ENCODE results near the gene TAOK2.
"Not testable (repeated sequence)": the region's sequence is repeated elsewhere in the genome, so short reads cannot be mapped to it uniquely, and the experiment has no call there.

TAOK2 gene

GRCh38 chr16:30010844-30011713 lies 37.4 kb downstream of the TAOK2 start, which contains the start of gene DOC2A:
DOC2A (minus strand) TSS chr16:30011027; CDS start chr16:30010222, 805 bp downstream.
- Histone ChIP-seq H3K4me1 (ENCODE audit: control insufficient read depth, insufficient read depth, low read length, poor library complexity, severe bottlenecking) (peaks cover 13% of the 10 kb centered on the region), H3K36me3 (ENCODE audit: control insufficient read depth, insufficient read depth, low read length) (no peaks in the 10 kb centered on the region), H3K9me3 (ENCODE audit: control insufficient read depth, low read length) (no peaks in the 10 kb centered on the region), H3K4me3 (ENCODE audit: insufficient read depth, low read depth, low read length, poor library complexity, severe bottlenecking) (peak within 1 kb of the TSS; percentile 51), H3K27ac (ENCODE audit: insufficient read depth, low read length, poor library complexity, severe bottlenecking) (no peak within 1 kb of the TSS), H3K27me3 (replicated peaks; ENCODE audit: control insufficient read depth, insufficient read depth, low read length, poor library complexity, severe bottlenecking) (peaks cover 15% of the 10 kb centered on the region)
- DNase-seq, result no peak

- Histone ChIP-seq H3K9me3 (ENCODE audit: control insufficient read depth, low read length) (no peaks in the 10 kb centered on the region), H3K4me1 (ENCODE audit: control insufficient read depth, insufficient read depth, low read length, poor library complexity, severe bottlenecking) (peaks cover 13% of the 10 kb centered on the region), H3K27ac (ENCODE audit: insufficient read depth, low read length, poor library complexity, severe bottlenecking) (no peak overlapping the region), H3K4me3 (ENCODE audit: insufficient read depth, low read depth, low read length, poor library complexity, severe bottlenecking) (peak overlapping the region; percentile 51), H3K27me3 (replicated peaks; ENCODE audit: control insufficient read depth, insufficient read depth, low read length, poor library complexity, severe bottlenecking) (peaks cover 15% of the 10 kb centered on the region), H3K36me3 (ENCODE audit: control insufficient read depth, insufficient read depth, low read length) (no peaks in the 10 kb centered on the region)
- DNase-seq, result no peak
Observed at GRCh38 chr16:30011714-30012504, 38.2 kb downstream of the TAOK2 start.

GRCh38 chr16:30012598-30012997 lies 38.9 kb downstream of the TAOK2 start:
- DNase-seq; H3K9me3 ChIP-seq (ENCODE audit: control insufficient read depth, low read length); H3K36me3 ChIP-seq (ENCODE audit: control insufficient read depth, insufficient read depth, low read length); H3K27ac ChIP-seq (ENCODE audit: insufficient read depth, low read length, poor library complexity, severe bottlenecking); H3K4me3 ChIP-seq (ENCODE audit: insufficient read depth, low read depth, low read length, poor library complexity, severe bottlenecking): not testable (repeated sequence)
- H3K27me3 ChIP-seq (replicated peaks; ENCODE audit: control insufficient read depth, insufficient read depth, low read length, poor library complexity, severe bottlenecking), result peaks cover 15% of the 10 kb centered on the region
- peaks cover 13% of the 10 kb centered on the region for H3K4me1 ChIP-seq (ENCODE audit: control insufficient read depth, insufficient read depth, low read length, poor library complexity, severe bottlenecking)

- H3K27ac ChIP-seq (ENCODE audit: insufficient read depth, low read length, poor library complexity, severe bottlenecking); H3K27me3 ChIP-seq (replicated peaks; ENCODE audit: control insufficient read depth, insufficient read depth, low read length, poor library complexity, severe bottlenecking); H3K9me3 ChIP-seq (ENCODE audit: control insufficient read depth, low read length); DNase-seq; H3K4me3 ChIP-seq (ENCODE audit: insufficient read depth, low read depth, low read length, poor library complexity, severe bottlenecking); H3K36me3 ChIP-seq (ENCODE audit: control insufficient read depth, insufficient read depth, low read length): not testable (repeated sequence)
- H3K4me1 ChIP-seq (ENCODE audit: control insufficient read depth, insufficient read depth, low read length, poor library complexity, severe bottlenecking), result peaks cover 10% of the 10 kb centered on the region
Observed at GRCh38 chr16:30015450-30015849, 41.8 kb downstream of the TAOK2 start.

GRCh38 chr16:30016555-30017276 lies 43.0 kb downstream of the TAOK2 start:
- no peaks in the 10 kb centered on the region for H3K27me3 ChIP-seq (replicated peaks; ENCODE audit: control insufficient read depth, insufficient read depth, low read length, poor library complexity, severe bottlenecking)
- H3K4me3 ChIP-seq (ENCODE audit: insufficient read depth, low read depth, low read length, poor library complexity, severe bottlenecking), result no peak overlapping the region
- no peaks in the 10 kb centered on the region for H3K9me3 ChIP-seq (ENCODE audit: control insufficient read depth, low read length)
- no peak overlapping the region for H3K27ac ChIP-seq (ENCODE audit: insufficient read depth, low read length, poor library complexity, severe bottlenecking)
- H3K36me3 ChIP-seq (ENCODE audit: control insufficient read depth, insufficient read depth, low read length), result no peaks in the 10 kb centered on the region
- no peak for DNase-seq
- peaks cover 12% of the 10 kb centered on the region for H3K4me1 ChIP-seq (ENCODE audit: control insufficient read depth, insufficient read depth, low read length, poor library complexity, severe bottlenecking)

- Histone ChIP-seq H3K4me1 (ENCODE audit: control insufficient read depth, insufficient read depth, low read length, poor library complexity, severe bottlenecking) (peaks cover 11% of the 10 kb centered on the region), H3K9me3 (ENCODE audit: control insufficient read depth, low read length) (no peaks in the 10 kb centered on the region), H3K27me3 (replicated peaks; ENCODE audit: control insufficient read depth, insufficient read depth, low read length, poor library complexity, severe bottlenecking) (no peaks in the 10 kb centered on the region), H3K27ac (ENCODE audit: insufficient read depth, low read length, poor library complexity, severe bottlenecking) (no peak overlapping the region), H3K36me3 (ENCODE audit: control insufficient read depth, insufficient read depth, low read length) (no peaks in the 10 kb centered on the region), H3K4me3 (ENCODE audit: insufficient read depth, low read depth, low read length, poor library complexity, severe bottlenecking) (no peak overlapping the region)
- no peak for DNase-seq
Observed at GRCh38 chr16:30017277-30017656, 43.6 kb downstream of the TAOK2 start.

- not testable (repeated sequence) for H3K36me3 ChIP-seq (ENCODE audit: control insufficient read depth, insufficient read depth, low read length); H3K9me3 ChIP-seq (ENCODE audit: control insufficient read depth, low read length); H3K4me3 ChIP-seq (ENCODE audit: insufficient read depth, low read depth, low read length, poor library complexity, severe bottlenecking); DNase-seq; H3K27me3 ChIP-seq (replicated peaks; ENCODE audit: control insufficient read depth, insufficient read depth, low read length, poor library complexity, severe bottlenecking); H3K27ac ChIP-seq (ENCODE audit: insufficient read depth, low read length, poor library complexity, severe bottlenecking)
- peaks cover 11% of the 10 kb centered on the region for H3K4me1 ChIP-seq (ENCODE audit: control insufficient read depth, insufficient read depth, low read length, poor library complexity, severe bottlenecking)
Observed at GRCh38 chr16:30017937-30018336, 44.3 kb downstream of the TAOK2 start.

- peaks cover 11% of the 10 kb centered on the region for H3K4me1 ChIP-seq (ENCODE audit: control insufficient read depth, insufficient read depth, low read length, poor library complexity, severe bottlenecking)
- no peak overlapping the region for H3K27ac ChIP-seq (ENCODE audit: insufficient read depth, low read length, poor library complexity, severe bottlenecking)
- no peaks in the 10 kb centered on the region for H3K27me3 ChIP-seq (replicated peaks; ENCODE audit: control insufficient read depth, insufficient read depth, low read length, poor library complexity, severe bottlenecking)
- H3K36me3 ChIP-seq (ENCODE audit: control insufficient read depth, insufficient read depth, low read length), result no peaks in the 10 kb centered on the region
- DNase-seq, result no peak
- no peak overlapping the region for H3K4me3 ChIP-seq (ENCODE audit: insufficient read depth, low read depth, low read length, poor library complexity, severe bottlenecking)
- no peaks in the 10 kb centered on the region for H3K9me3 ChIP-seq (ENCODE audit: control insufficient read depth, low read length)
Observed at GRCh38 chr16:30018731-30019158, 45.1 kb downstream of the TAOK2 start.

GRCh38 chr16:30022887-30023286 lies 49.2 kb downstream of the TAOK2 start, which contains the start of gene C16orf92:
C16orf92 (plus strand) TSS chr16:30023198; CDS start chr16:30023341, 143 bp downstream.
- no peak within 1 kb of the TSS for H3K27ac ChIP-seq (ENCODE audit: insufficient read depth, low read length, poor library complexity, severe bottlenecking)
- DNase-seq, result no peak
- no peak within 1 kb of the TSS for H3K4me3 ChIP-seq (ENCODE audit: insufficient read depth, low read depth, low read length, poor library complexity, severe bottlenecking)
- no peaks in the 10 kb centered on the region for H3K9me3 ChIP-seq (ENCODE audit: control insufficient read depth, low read length)
- H3K27me3 ChIP-seq (replicated peaks; ENCODE audit: control insufficient read depth, insufficient read depth, low read length, poor library complexity, severe bottlenecking), result peaks cover 3% of the 10 kb centered on the region
- H3K4me1 ChIP-seq (ENCODE audit: control insufficient read depth, insufficient read depth, low read length, poor library complexity, severe bottlenecking), result peaks cover 11% of the 10 kb centered on the region
- no peaks in the 10 kb centered on the region for H3K36me3 ChIP-seq (ENCODE audit: control insufficient read depth, insufficient read depth, low read length)
